CD4-positive, alpha-beta T cell treated with Interleukin-17A for 4 hours (primary cell): Measurements from ENCODE around the gene OPRD1.
"Not testable (repeated sequence)": the region's sequence is repeated elsewhere in the genome, so short reads cannot be mapped to it uniquely, and the experiment has no call there.

ENCODE experiments used
- DNase-seq: peaks from one replicate; pipeline ENCODE4 v3.0.0-alpha.2; 2020; ENCODE audit warnings: mixed read lengths

Gene OPRD1

GRCh38 chr1:28803051-28803450 lies 8.9 kb upstream of the OPRD1 start:
- no peak for DNase-seq

- DNase-seq, result no peak
Measured at GRCh38 chr1:28803662-28804061, 8.3 kb upstream of the OPRD1 start.

DNA sequence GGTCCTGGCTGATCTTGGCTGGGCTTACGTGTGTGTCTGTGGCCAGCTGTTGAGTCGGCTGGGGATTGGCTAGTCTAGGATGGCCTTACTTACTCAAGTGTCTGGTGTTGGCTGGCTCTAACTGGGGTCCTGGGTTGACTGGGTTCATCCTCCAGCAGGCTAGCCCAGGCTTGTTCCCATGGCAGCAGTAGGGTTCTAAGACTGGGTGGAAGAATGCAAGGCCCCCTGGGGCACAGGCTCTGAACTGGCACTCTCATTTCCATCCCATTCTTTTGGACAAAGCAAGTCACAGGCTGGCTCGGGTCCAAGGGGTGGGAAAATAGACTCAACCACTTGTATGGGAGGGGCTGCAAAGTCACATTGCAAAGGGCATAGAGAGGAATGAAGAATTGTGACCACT lies 7.9 kb upstream of the OPRD1 start:
- no peak for DNase-seq

DNA sequence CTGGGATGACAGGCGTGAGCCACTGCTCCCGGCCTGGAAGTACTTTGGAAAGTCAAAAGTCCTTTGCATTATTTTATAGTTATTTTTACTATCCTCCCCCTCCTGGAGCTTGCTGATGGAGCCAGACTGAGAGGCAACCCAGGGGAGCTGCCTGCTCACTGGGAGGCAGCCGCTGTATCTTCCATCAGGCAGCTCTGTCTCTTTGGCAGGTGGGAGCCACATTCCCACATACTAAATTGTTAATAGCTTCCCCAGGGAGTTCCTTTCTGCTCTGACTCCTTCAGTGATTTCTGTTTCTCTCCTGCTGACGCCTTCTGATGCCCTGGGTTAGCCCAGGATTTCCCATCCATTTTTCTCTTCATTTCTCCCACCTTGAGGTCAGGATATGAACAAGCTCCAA lies 4.9 kb upstream of the OPRD1 start:
- no peak for DNase-seq

DNA sequence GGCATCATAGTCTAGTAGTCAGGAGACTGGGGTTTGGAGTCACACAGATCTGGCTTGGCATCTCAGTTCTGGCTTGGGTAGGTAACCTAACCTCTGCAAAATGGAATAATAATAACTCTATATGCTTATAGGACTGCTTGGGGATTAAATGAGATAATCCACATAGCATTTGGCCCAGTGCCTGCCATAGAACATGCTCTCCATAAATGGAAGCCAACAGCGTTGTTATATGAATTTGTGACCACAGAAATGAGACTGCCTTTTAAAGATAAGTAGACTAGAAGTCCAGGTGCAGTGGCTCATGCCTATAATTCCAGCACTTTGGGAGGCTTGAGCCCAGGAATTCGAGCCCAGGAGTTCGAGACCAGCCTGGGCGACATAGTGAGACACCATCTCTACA lies 4.0 kb upstream of the OPRD1 start:
- no peak for DNase-seq

DNA sequence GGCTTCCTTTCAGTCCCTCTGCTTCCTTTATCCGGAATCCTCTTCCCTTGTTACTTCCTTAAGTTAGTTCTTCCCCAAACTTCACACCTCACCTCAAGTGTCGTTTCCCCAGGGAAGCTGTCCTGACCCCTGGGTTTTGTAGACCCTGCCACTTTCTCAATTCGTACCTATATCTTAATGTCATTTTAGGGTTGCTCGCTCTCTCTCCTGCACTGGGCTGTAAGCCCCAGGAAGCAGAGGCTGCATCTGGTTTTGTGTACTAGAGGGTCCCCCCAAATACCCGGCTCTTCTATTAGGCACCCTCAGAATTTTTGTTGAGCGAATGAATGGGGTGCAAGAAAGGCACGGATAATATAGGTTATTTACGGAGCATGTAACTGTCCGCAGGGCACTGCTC lies 603 bp upstream of the OPRD1 start:
- no peak for DNase-seq

- DNase-seq, result no peak
Measured at GRCh38 chr1:28812669-28813468, 899 bp downstream of the OPRD1 start.

DNA sequence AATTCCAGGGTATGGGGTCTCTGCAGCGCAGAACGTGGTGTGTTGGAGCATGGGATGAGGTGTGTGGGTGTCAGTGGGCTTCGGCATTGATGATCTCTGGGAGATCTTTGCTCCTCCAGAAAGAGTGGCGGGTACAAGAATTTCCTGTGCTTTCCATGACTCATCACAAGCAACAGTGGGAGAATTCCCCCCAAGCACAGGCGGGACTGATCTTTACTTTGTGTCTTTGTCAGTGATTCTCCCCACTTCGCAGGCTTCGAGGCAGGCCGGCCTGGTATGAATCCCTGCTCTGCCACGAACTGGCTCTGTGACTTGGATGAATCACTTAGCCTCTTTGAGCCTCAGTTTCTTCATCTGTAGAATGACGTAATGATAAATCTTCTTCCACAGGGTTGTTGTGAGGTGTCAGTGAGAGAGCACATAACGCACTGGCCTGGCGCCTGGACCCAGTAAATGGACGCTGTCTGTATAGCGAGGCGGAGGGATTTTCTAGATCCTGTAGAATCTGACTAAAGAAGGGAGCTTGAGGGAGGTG lies 2.0 kb downstream of the OPRD1 start:
- no peak for DNase-seq

GRCh38 chr1:28815533-28816185 lies 3.7 kb downstream of the OPRD1 start:
- DNase-seq, result no peak

GRCh38 chr1:28817133-28817532 lies 5.2 kb downstream of the OPRD1 start:
- DNase-seq, result no peak

GRCh38 chr1:28819020-28819419 lies 7.0 kb downstream of the OPRD1 start:
- DNase-seq, result no peak

DNA sequence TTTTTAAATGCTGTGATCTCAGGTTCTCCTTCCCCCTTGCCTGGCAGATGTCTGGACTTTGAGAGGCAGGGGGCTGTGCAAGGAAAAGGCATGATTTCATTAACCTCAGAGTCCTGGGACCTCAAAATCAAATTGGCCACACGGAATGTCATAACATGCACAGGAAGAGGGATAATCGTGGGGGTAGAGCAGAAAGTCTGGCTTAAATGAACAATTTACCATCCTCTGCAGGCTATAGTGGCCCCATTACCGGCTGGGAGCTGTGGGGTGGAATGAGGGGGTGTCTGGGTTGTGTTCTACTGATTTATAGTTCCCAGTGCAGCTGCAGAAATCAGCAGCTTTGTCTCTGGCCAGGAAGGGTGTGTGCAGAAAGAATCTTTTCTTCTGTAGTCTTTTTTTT lies 10.8 kb downstream of the OPRD1 start:
- DNase-seq, result no peak

GRCh38 chr1:28824061-28824460 lies 12.1 kb downstream of the OPRD1 start:
- DNase-seq, result not testable (repeated sequence)

DNA sequence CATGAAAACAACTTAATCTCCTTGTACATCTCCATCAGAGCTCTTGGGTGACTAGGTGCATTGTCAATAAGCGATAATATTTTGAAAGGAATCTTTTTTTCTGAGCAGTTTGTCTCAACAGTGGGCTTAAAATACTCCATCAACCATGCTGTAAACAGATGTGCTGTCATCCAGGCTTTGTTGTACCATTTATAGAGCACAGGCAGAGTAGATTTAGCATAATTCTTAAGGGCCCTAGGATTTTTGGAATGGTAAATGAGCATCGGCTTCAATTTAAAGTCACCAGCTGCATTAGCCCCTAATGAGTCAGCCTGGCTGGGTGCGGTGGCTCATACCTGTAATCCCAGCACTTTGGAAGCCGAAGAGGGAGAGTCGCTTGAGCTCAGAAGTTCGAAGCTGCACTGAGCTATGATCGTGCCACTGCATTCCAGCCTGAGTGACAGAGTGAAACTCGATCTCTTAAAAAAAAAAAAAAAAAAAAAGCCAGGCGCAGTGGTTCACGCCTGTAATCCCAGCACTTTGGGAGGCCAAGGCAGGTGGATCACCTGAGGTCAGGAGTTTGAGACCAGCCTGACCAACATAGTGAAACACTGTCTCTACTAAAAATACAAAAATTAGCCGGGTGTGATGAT lies 16.4 kb downstream of the OPRD1 start:
- DNase-seq, result not testable (repeated sequence)

DNA sequence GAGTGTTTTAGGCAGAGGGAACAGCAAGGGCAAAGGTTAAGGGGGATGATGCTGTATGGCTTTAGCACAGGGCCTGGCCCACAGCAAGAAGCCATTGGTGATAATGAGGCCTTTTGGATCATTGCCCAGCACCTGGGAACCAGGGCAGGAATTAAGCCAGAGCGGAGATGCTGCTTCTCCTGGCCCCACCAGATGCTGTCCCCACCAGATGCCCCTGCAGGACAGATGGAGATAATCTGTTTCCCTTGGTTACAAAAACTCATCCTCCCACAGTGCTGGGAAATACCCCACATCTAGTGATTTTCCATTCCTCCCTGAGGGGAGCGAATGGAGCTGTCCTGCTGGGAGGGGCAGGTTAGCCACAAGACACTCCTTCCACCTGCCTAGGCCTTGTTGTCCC lies 18.8 kb downstream of the OPRD1 start:
- DNase-seq, result no peak

DNA sequence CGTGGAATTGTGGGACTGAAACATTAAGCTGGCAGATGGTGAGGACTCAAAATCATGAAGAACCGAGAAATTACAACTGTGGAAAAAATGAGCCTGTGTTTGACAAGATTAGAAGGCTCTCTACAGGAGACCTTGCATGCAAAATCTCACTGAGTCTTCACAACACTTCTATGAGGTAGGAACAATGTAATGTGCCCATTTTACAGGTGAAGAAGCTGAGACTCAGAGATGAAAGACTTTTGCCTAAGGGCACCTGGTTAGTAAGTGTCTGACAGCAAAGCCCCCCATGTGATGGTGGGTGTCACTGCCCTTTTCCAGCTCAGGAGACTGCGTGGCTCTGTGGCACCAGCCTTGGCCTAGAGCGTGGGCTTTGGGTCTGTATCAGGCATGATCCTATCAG lies 21.0 kb downstream of the OPRD1 start:
- DNase-seq, result no peak

GRCh38 chr1:28833381-28833780 lies 21.4 kb downstream of the OPRD1 start:
- no peak for DNase-seq

DNA sequence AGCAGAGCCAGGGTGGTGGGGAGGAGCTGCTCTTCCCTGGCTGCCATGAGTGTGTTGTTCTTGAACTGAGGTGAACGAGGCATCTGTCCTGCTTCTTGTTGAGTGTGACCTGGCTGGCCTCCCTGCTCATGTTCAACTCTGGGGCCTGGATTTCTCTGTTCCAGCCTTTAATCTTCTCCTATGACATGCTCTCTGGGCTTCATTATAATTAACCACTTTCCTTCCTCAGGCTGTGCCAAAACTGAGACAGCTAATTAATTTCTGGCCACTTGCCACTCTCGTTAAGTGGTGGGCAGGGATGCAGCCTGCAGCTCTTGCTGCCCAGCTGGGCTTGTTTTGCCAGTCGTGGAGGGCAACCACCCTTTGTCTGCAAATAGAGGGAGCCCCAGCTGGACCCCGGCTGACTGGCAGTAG lies 23.3 kb downstream of the OPRD1 start:
- no peak for DNase-seq

DNA sequence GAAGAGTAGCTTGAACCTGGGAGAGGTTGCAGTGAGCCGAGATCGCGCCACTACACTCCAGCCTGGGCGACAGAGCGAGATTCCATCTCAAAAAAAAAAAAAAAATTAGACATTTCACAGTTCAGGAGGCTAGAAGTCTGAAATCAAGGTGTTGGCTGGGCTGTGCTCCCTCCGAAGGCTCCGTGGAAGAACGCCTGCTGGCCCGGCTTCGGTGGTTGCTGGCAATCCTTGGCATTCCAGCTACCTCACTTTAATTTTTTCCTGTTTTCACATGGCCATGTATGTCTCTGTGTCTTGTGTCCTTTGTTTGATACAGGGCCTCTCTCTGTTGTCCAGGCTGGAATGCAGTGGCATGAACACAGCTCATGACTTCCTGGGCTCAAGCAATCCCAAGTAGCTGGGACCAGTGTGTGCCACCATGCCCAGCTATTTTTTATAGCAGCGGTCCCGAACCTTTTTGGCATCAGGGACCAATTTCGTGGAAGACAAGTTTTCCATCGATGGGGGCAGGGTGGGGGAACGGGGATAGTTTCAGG lies 24.5 kb downstream of the OPRD1 start:
- DNase-seq, result no peak

- DNase-seq, result no peak
Measured at GRCh38 chr1:28840928-28841544, 29.1 kb downstream of the OPRD1 start.

DNA sequence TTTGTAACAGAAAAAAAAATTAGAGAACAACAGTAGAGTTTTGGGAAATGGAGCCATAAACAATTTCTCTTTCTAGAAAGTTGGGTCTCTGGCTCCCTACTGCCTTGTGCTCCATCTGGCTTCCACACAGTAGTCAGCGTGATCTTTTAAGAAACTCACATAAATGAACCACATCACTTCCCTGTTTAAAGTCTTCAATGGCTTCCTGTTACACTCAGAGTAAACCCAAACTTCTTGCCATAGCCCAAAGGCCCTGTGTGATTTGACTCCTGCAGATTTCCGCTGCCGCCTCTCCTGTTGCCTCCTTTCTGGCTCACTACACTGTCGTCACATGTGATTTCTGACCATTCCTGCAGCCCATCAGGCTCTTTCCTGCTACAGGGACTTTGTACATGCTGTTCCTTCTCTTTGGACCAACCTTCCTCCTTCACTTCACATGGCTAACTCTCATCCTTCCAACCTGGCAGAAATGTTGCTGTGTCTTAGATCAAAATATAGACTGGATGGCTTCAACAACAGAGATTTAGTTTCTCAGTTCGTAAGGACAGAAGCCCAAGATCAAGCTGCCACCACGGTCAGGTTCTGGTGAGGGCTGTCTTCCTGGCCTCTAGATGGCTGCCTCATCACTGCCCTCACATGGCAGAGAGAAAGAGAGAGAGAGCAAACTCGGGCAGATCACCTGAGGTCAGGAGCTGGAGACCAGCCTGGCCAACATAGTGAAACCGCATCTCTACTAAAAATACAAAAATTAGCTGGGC lies 34.0 kb downstream of the OPRD1 start:
- no peak for DNase-seq

- DNase-seq, result not testable (repeated sequence)
Measured at GRCh38 chr1:28847207-28847606, 35.2 kb downstream of the OPRD1 start.
